HepG2 (cell line): ENCODE measurements around the gene RPS8. TPM values are rescaled to one million over a fixed set of nuclear protein-coding genes. Genes with fewer than 3 reads are reported as not detected.
A peak's percentile ranks its signal among the peaks of the same experiment; 100 is the strongest.

Experiments used
- FOXJ3 ChIP-seq: sonication (generic); formaldehyde crosslinking; IDR thresholded peaks from 2 replicates; pipeline ENCODE4 v1.4.0; 2020; ENCODE audit warnings: missing genetic modification reagents, mild to moderate bottlenecking, borderline replicate concordance
- FOXM1 ChIP-seq: sonication (generic); formaldehyde crosslinking; IDR thresholded peaks from 2 replicates; pipeline ENCODE4 v1.5.0; 2020; ENCODE audit warnings: missing genetic modification reagents
- HINFP ChIP-seq: sonication (generic); formaldehyde crosslinking; IDR thresholded peaks from 2 replicates; pipeline ENCODE4 v1.4.0; 2020; ENCODE audit warnings: low read depth, mild to moderate bottlenecking, missing genetic modification reagents
- KDM5A ChIP-seq: fragments of 200-600 bp; sonication (generic); IDR thresholded peaks from 2 replicates; pipeline ENCODE4 v1.7.0; 2018; ENCODE audit warnings: antibody characterized with exemption, mild to moderate bottlenecking, low read length, borderline replicate concordance
- KLF13 ChIP-seq: sonication (generic); formaldehyde crosslinking; IDR thresholded peaks from 2 replicates; pipeline ENCODE4 v1.4.0; 2020; ENCODE audit warnings: mild to moderate bottlenecking, missing genetic modification reagents
- NFYB ChIP-seq: sonication (generic); formaldehyde crosslinking; IDR thresholded peaks from 2 replicates; pipeline ENCODE4 v1.4.0; 2020; ENCODE audit warnings: missing genetic modification reagents
- POLR2A ChIP-seq, 2 experiments: IDR thresholded peaks; 2 replicates each; pipeline ENCODE4 v1.6.1; 2011; ENCODE audit warnings: low read depth in 2 of 2, low read length in 2 of 2, mild to moderate bottlenecking in 1 of 2, moderate library complexity in 1 of 2; ENCODE audit not compliant: insufficient read depth in 1 of 2
- STAT6 ChIP-seq: sonication (generic); formaldehyde crosslinking; IDR thresholded peaks from 2 replicates; pipeline ENCODE4 v1.4.0; 2020; ENCODE audit warnings: missing genetic modification reagents, mild to moderate bottlenecking, borderline replicate concordance
- UBTF ChIP-seq: sonication (generic); formaldehyde crosslinking; IDR thresholded peaks from 2 replicates; pipeline ENCODE4 v1.4.0; 2020; ENCODE audit warnings: mild to moderate bottlenecking, missing genetic modification reagents
- ZBTB21 ChIP-seq: sonication (generic); formaldehyde crosslinking; IDR thresholded peaks from 2 replicates; pipeline ENCODE4 v1.4.0; 2020; ENCODE audit warnings: missing genetic modification reagents
- ZFP36L2 ChIP-seq: sonication (generic); formaldehyde crosslinking; IDR thresholded peaks from 2 replicates; pipeline ENCODE4 v1.4.0; 2020; ENCODE audit warnings: missing genetic modification reagents
- ZIK1 ChIP-seq: sonication (generic); formaldehyde crosslinking; IDR thresholded peaks from 2 replicates; pipeline ENCODE4 v1.5.0; 2020; ENCODE audit warnings: mild to moderate bottlenecking, low read depth, missing genetic modification reagents, borderline replicate concordance
- ZKSCAN1 ChIP-seq: fragments of 150-350 bp; IDR thresholded peaks from 2 replicates; pipeline ENCODE4 v1.6.1; 2014; ENCODE audit warnings: low read length
- ZNF232 ChIP-seq: sonication (generic); formaldehyde crosslinking; IDR thresholded peaks from 2 replicates; pipeline ENCODE4 v1.4.0; 2020; ENCODE audit warnings: missing genetic modification reagents, borderline replicate concordance
- ZNF282 ChIP-seq: fragments of 450-650 bp; IDR thresholded peaks from 2 replicates; pipeline ENCODE4 v1.6.1; 2018; ENCODE audit not compliant: partially characterized antibody
- ZNF512 ChIP-seq: sonication (generic); formaldehyde crosslinking; IDR thresholded peaks from 2 replicates; pipeline ENCODE4 v1.4.0; 2020; ENCODE audit warnings: mild to moderate bottlenecking, missing genetic modification reagents
- ZNF530 ChIP-seq: sonication (generic); formaldehyde crosslinking; IDR thresholded peaks from 2 replicates; pipeline ENCODE4 v1.5.0; 2020; ENCODE audit warnings: low read depth, mild to moderate bottlenecking, missing genetic modification reagents
- ZNF703 ChIP-seq: sonication (generic); formaldehyde crosslinking; IDR thresholded peaks from 2 replicates; pipeline ENCODE4 v1.5.1; 2020; ENCODE audit warnings: missing genetic modification reagents, mild to moderate bottlenecking, moderate library complexity, borderline replicate concordance
- ZNF83 ChIP-seq: sonication (generic); formaldehyde crosslinking; IDR thresholded peaks from 2 replicates; pipeline ENCODE4 v1.4.0; 2020; ENCODE audit warnings: missing genetic modification reagents, mild to moderate bottlenecking, borderline replicate concordance
- ZSCAN25 ChIP-seq: sonication (generic); formaldehyde crosslinking; IDR thresholded peaks from 2 replicates; pipeline ENCODE4 v1.8.0; 2022; ENCODE audit warnings: mild to moderate bottlenecking, missing genetic modification reagents
- polyA plus RNA-seq, 8 experiments: library from polyadenylated mRNA; depleted of rRNA in 3 of 8; stranded (reverse) in 7 of 8; unstranded in 1 of 8; fragments of >200 nt; fragmentation: Illumina TruSeq in 4 of 8; extraction: Trizol in 4 of 8; gene quantifications; 2 replicates each; pipeline versions ENCODE4 v1.2.1 to v1.2.3, GENCODE V29; 2011 to 2016; ENCODE audit warnings: low read depth in 4 of 8, missing spikeins in 1 of 8, mixed read lengths in 1 of 8; ENCODE audit not compliant: insufficient read depth in 1 of 8
- total RNA-seq, 5 experiments: library from RNA; depleted of rRNA; stranded (reverse); fragments of >200 nt; fragmentation: Illumina TruSeq; extraction: Trizol; gene quantifications; 2 replicates each; pipeline ENCODE4 v1.2.3, GENCODE V29; 2016; ENCODE audit warnings: low read depth in 1 of 5

The RPS8 gene
- total and polyA plus RNA-seq, 2 of the 13 experiments (the other 11 are each of a cell fraction or from before 2014, with no cell fraction given): 2,628 to 2,822 TPM

GRCh38 chr1:44775078-44775929, at the start of gene RPS8 (continued):
- TF ChIP-seq ZFP36L2 (CRISPR knock-in tag): no peak; the same call in 1 of the 2 replicates
- TF ChIP-seq UBTF (CRISPR knock-in tag): peak; percentile 84
- TF ChIP-seq NFYB (CRISPR knock-in tag): peak; percentile 27; the same call in 1 of the 2 replicates
- peak; percentile 83 for TF ChIP-seq FOXJ3 (CRISPR knock-in tag)
- TF ChIP-seq ZNF282: no peak
- peak; percentile 57; the same call in 1 of the 2 replicates for TF ChIP-seq STAT6 (CRISPR knock-in tag)
- TF ChIP-seq ZIK1 (CRISPR knock-in tag): no peak
- TF ChIP-seq ZNF703 (CRISPR knock-in tag): peak; percentile 32; the same call in 1 of the 2 replicates
- TF ChIP-seq ZNF232 (CRISPR knock-in tag): peak; percentile 67; the same call in 1 of the 2 replicates
- peak; percentile 99 for TF ChIP-seq POLR2A (IDR thresholded peaks at IDR 0.05; ENCODE audit: insufficient read depth in 1 of 2, low read depth in 2 of 2, low read length in 2 of 2)
- no peak for TF ChIP-seq ZNF530 (CRISPR knock-in tag)
- TF ChIP-seq ZKSCAN1: peak; percentile 45; the same call in 1 of the 2 replicates
- peak; percentile 95 for TF ChIP-seq FOXM1 (CRISPR knock-in tag)
- TF ChIP-seq ZNF512 (CRISPR knock-in tag): no peak
- no peak; the same call in 1 of the 2 replicates for TF ChIP-seq ZBTB21 (CRISPR knock-in tag)
- no peak; the same call in 1 of the 2 replicates for TF ChIP-seq ZSCAN25 (CRISPR knock-in tag)
- TF ChIP-seq KDM5A: peak; percentile 97
- no peak for TF ChIP-seq KLF13 (CRISPR knock-in tag)
- TF ChIP-seq HINFP: no peak
- no peak; the same call in 1 of the 2 replicates for TF ChIP-seq ZNF83 (CRISPR knock-in tag)
